Liver (tissue), 9 donors: ENCODE data around the gene CHPF2. TPM values are rescaled to one million over a fixed set of nuclear protein-coding genes. Genes with fewer than 3 reads are reported as not detected.

ENCODE experiments used
- DNase-seq: peaks from one replicate; pipeline ENCODE4 v3.0.0-alpha.2; 2017; ENCODE audit warnings: low spot score
- H3K27ac ChIP-seq, 2 donors: one replicate each; pipeline ENCODE4 v1.7.0; 2013; ENCODE audit warnings: inconsistent platforms in 2 of 2, low read length in 2 of 2, control low read depth in 1 of 2, low read depth in 1 of 2, mild to moderate bottlenecking in 1 of 2
- H3K27me3 ChIP-seq, 4 donors: one replicate each; pipeline versions ENCODE4 v1.6.1 to v1.7.0; 2013; ENCODE audit warnings: low read length in 3 of 4, inconsistent platforms in 1 of 4, mild to moderate bottlenecking in 1 of 4, moderate library complexity in 1 of 4; ENCODE audit not compliant: control insufficient read depth in 4 of 4, insufficient read depth in 4 of 4
- H3K36me3 ChIP-seq, 4 donors: one replicate each; pipeline versions ENCODE4 v1.6.1 to v1.7.0; 2013; ENCODE audit warnings: low read length in 3 of 4, mild to moderate bottlenecking in 3 of 4, low read depth in 1 of 4, moderate library complexity in 1 of 4; ENCODE audit not compliant: control insufficient read depth in 4 of 4, insufficient read depth in 3 of 4
- H3K4me1 ChIP-seq, 4 donors: one replicate each; pipeline versions ENCODE4 v1.6.1 to v1.7.0; 2013; ENCODE audit warnings: low read length in 3 of 4, mild to moderate bottlenecking in 3 of 4, moderate library complexity in 1 of 4; ENCODE audit not compliant: control insufficient read depth in 4 of 4, insufficient read depth in 4 of 4
- H3K4me3 ChIP-seq, 3 donors: one replicate each; pipeline versions ENCODE4 v1.6.1 to v1.7.0; 2013; ENCODE audit warnings: low read length in 3 of 3, control low read depth in 1 of 3, low read depth in 1 of 3, mild to moderate bottlenecking in 1 of 3
- H3K9ac ChIP-seq, 2 donors: one replicate each; pipeline ENCODE4 v1.7.0; 2013; ENCODE audit warnings: low read length in 2 of 2, mild to moderate bottlenecking in 2 of 2, moderate library complexity in 2 of 2, control low read depth in 1 of 2, low read depth in 1 of 2
- H3K9me3 ChIP-seq, 4 donors: one replicate each; pipeline versions ENCODE4 v1.6.1 to v1.7.0; 2013; ENCODE audit warnings: low read length in 3 of 4; ENCODE audit not compliant: control insufficient read depth in 4 of 4
- ATF3 ChIP-seq: IDR thresholded peaks from 2 replicates; pipeline ENCODE4 v1.6.1; 2016; ENCODE audit warnings: antibody characterized with exemption
- CTCF ChIP-seq: fragments of 150-350 bp; IDR thresholded peaks from 2 replicates; pipeline ENCODE4 v1.5.1; 2017; ENCODE audit warnings: improper control_type of control experiment, low read depth, low read length; ENCODE audit not compliant: missing input control
- EGR1 ChIP-seq, 2 donors: IDR thresholded peaks; 2 replicates each; pipeline ENCODE4 v1.6.1; 2016 to 2018; ENCODE audit warnings: antibody characterized with exemption in 2 of 2, low read depth in 2 of 2
- FOXA1 ChIP-seq: IDR thresholded peaks from 2 replicates; pipeline ENCODE4 v1.6.1; 2016; ENCODE audit warnings: antibody characterized with exemption
- FOXA2 ChIP-seq: IDR thresholded peaks from 2 replicates; pipeline ENCODE4 v1.6.1; 2016; ENCODE audit warnings: antibody characterized with exemption
- GABPA ChIP-seq, 2 donors: IDR thresholded peaks in 1 of 2; conservative IDR thresholded peaks in 1 of 2; 2 replicates each; pipeline ENCODE4 v1.6.1; 2016; ENCODE audit warnings: antibody characterized with exemption in 2 of 2, mild to moderate bottlenecking in 1 of 2, moderate library complexity in 1 of 2
- HNF4A ChIP-seq, 2 donors: conservative IDR thresholded peaks; 2 replicates each; pipeline ENCODE4 v1.6.1; 2016; ENCODE audit warnings: antibody characterized with exemption in 2 of 2, mild to moderate bottlenecking in 2 of 2
- JUND ChIP-seq, 2 donors: IDR thresholded peaks; 2 replicates each; pipeline ENCODE4 v1.6.1; 2016; ENCODE audit warnings: antibody characterized with exemption in 2 of 2
- MAX ChIP-seq: IDR thresholded peaks from 2 replicates; pipeline ENCODE4 v1.6.1; 2016; ENCODE audit warnings: antibody characterized with exemption
- NR2F2 ChIP-seq: IDR thresholded peaks from 2 replicates; pipeline ENCODE4 v1.6.1; 2016; ENCODE audit warnings: antibody characterized with exemption
- RXRA ChIP-seq, 2 donors: IDR thresholded peaks; 2 replicates each; pipeline ENCODE4 v1.6.1; 2017 to 2018; ENCODE audit warnings: antibody characterized with exemption in 2 of 2, mild to moderate bottlenecking in 1 of 2
- SP1 ChIP-seq: IDR thresholded peaks from 2 replicates; pipeline ENCODE4 v1.6.1; 2018; ENCODE audit warnings: antibody characterized with exemption, mild to moderate bottlenecking
- YY1 ChIP-seq: IDR thresholded peaks from 2 replicates; pipeline ENCODE4 v1.6.1; 2016; ENCODE audit warnings: antibody characterized with exemption, mild to moderate bottlenecking
- WGBS: extraction: QIAGEN DNeasy Blood & Tissue Kit; methylation state at CpG from one replicate; pipeline ENCODE4 v1.1.7; 2013; 5-methylcytosine and 5-hydroxymethylcytosine counted together
- polyA plus RNA-seq, 2 donors: library from polyadenylated mRNA; stranded (reverse) in 1 of 2; unstranded in 1 of 2; fragments of 200-250 nt in 1 of 2; fragments of >200 nt in 1 of 2; fragmentation: Nextera tagmentation in 1 of 2; extraction: Ambion mirVana in 1 of 2; gene quantifications; one replicate each; pipeline versions ENCODE4 v1.2.1 to v1.2.3, GENCODE V29; 2013 to 2015
- total RNA-seq, 2 donors: library from RNA; depleted of rRNA; stranded (reverse); fragments of >200 nt; gene quantifications; one replicate each; pipeline ENCODE4 v1.2.3, GENCODE V29; 2014
- TF ChIP-seq, protein P1 (sequence below): IDR thresholded peaks from 2 replicates; pipeline ENCODE4 v1.6.1; 2016; ENCODE audit warnings: antibody characterized with exemption
- donor health status: healthy.
- donor health status: healthy.
- donor health status: healthy.
- donor health status: healthy.
- donor health status: healthy.

The CHPF2 gene
- total and polyA plus RNA-seq, 4 donors = 4.1 to 19.7 (median 18.1) TPM

- TF ChIP-seq GABPA (IDR thresholded peaks at IDR 0.05 in 1 of 2, conservative IDR thresholded peaks at IDR 0.05 in 1 of 2) (no peak), ATF3 (no peak)
- TF ChIP-seq, protein P1, sequence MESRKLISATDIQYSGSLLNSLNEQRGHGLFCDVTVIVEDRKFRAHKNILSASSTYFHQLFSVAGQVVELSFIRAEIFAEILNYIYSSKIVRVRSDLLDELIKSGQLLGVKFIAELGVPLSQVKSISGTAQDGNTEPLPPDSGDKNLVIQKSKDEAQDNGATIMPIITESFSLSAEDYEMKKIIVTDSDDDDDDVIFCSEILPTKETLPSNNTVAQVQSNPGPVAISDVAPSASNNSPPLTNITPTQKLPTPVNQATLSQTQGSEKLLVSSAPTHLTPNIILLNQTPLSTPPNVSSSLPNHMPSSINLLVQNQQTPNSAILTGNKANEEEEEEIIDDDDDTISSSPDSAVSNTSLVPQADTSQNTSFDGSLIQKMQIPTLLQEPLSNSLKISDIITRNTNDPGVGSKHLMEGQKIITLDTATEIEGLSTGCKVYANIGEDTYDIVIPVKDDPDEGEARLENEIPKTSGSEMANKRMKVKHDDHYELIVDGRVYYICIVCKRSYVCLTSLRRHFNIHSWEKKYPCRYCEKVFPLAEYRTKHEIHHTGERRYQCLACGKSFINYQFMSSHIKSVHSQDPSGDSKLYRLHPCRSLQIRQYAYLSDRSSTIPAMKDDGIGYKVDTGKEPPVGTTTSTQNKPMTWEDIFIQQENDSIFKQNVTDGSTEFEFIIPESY = no peak
- Histone ChIP-seq H3K9ac (no peak overlapping the region), H3K9me3 (no peaks in the 10 kb centered on the region), H3K4me3 (no peak overlapping the region), H3K4me1 (peaks cover 0 to 5% (median 0%) of the 10 kb centered on the region in 4 donors), H3K36me3 (no peaks in the 10 kb centered on the region), H3K27me3 (peaks cover 0 to 4% (median 0%) of the 10 kb centered on the region in 4 donors), H3K27ac (no peak overlapping the region)
- DNase-seq = no peak
- WGBS = 82% methylated on average over 10 of the region's 10 CpGs
Observed at GRCh38 chr7:151272405-151272804, 40.1 kb downstream of the CHPF2 start.

DNA sequence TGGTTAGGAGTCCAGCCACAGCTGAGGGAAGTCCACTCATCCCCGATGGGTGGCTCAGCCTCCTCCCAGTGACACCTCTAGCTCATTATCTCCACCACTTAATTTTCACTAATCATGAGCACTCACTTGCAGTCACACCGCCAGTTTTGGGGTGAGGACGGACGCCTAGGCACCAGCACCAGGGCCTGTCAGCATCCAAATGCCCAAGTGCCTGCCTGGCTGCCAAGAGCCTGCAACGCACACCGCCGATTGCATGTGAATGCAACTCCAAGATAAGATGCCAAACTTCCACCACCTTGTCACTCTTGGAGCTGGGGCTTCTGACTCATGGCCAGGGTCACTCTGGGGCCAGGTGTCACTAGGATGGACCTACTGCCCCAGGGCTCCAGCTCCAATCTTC, 40.6 kb downstream of the CHPF2 start:
- WGBS = 95% methylated on average over 7 of the region's 7 CpGs
- no peak overlapping the region for H3K27ac ChIP-seq
- no peak overlapping the region for H3K4me3 ChIP-seq
- H3K9ac ChIP-seq = no peak overlapping the region
- no peaks in the 10 kb centered on the region for H3K36me3 ChIP-seq
- peaks cover 0 to 6% (median 0%) of the 10 kb centered on the region in 4 donors for H3K4me1 ChIP-seq
- TF ChIP-seq NR2F2 (no peak), SP1 (no peak), RXRA (IDR thresholded peaks at IDR 0.05) (no peak), GABPA (IDR thresholded peaks at IDR 0.05 in 1 of 2, conservative IDR thresholded peaks at IDR 0.05 in 1 of 2) (no peak), FOXA2 (no peak), YY1 (no peak), EGR1 (IDR thresholded peaks at IDR 0.05; ENCODE audit: low read depth in 2 of 2) (no peak), FOXA1 (no peak), JUND (IDR thresholded peaks at IDR 0.05) (no peak)
- DNase-seq = no peak
- peaks cover 0 to 4% (median 0%) of the 10 kb centered on the region in 4 donors for H3K27me3 ChIP-seq
- H3K9me3 ChIP-seq = no peaks in the 10 kb centered on the region

DNA sequence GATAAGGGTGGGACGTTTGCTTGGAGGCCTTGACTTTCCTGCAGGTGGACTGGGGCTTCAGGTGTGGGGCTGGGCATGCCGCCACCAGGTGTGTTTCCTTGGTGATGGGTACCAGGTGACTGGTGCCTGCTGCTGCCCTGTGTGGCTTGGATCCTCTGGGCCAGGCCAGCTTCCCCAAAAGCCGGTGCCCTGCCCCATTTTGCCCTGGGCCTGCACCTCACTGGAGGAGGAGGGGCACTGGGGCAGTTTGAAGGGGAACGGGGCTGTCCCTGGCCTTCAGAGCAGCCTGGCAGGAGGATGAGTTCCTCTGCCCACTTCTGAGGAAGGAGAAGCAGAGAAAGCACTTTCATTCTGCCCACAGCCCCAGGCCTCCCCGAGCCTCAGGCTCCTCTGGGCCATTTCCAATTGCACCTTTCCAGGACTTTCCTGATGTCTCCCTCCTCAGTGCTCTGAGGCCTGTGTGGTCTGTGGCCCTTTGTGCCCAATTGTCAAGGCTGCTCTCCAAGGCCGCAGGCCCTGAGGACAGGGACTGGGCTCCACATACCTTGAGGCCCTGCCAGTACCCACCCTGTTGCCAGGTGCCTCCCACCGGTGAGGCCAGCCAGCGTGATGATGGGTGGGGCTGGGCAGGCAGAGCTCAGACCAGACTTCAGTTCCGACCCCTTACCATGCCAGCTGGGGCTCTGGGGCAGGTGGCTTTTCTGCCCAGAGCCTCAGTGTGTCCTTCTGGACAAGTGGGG, 41.5 kb downstream of the CHPF2 start:
- no peak for DNase-seq
- Histone ChIP-seq H3K4me1 (peaks cover 0 to 6% (median 0%) of the 10 kb centered on the region in 4 donors), H3K36me3 (no peaks in the 10 kb centered on the region), H3K9me3 (no peaks in the 10 kb centered on the region), H3K27me3 (peaks cover 0 to 4% (median 0%) of the 10 kb centered on the region in 4 donors), H3K27ac (no peak overlapping the region), H3K4me3 (no peak overlapping the region), H3K9ac (no peak overlapping the region)
- TF ChIP-seq NR2F2 = no peak
- TF ChIP-seq SP1 = no peak
- no peak for TF ChIP-seq HNF4A (conservative IDR thresholded peaks at IDR 0.05)
- no peak for TF ChIP-seq JUND (IDR thresholded peaks at IDR 0.05)
- TF ChIP-seq FOXA1 = no peak
- TF ChIP-seq CTCF = no peak
- TF ChIP-seq MAX = no peak
- no peak for TF ChIP-seq FOXA2
- 81% methylated on average over 9 of the region's 9 CpGs for WGBS
